H9 (cell line): Measurements from ENCODE around the gene PRELID1. TPM values are rescaled to one million over a fixed set of nuclear protein-coding genes. Genes with fewer than 3 reads are reported as not detected.

ENCODE experiments used
- DNase-seq: peaks from one replicate; pipeline ENCODE4 v3.0.0-alpha.2; 2017
- H2AFZ ChIP-seq: one replicate; pipeline ENCODE4 v1.6.1; 2013; ENCODE audit warnings: mild to moderate bottlenecking, low read length, control low read depth, moderate library complexity
- H2AK5ac ChIP-seq: 2 replicates; pipeline ENCODE4 v1.6.1; 2013; ENCODE audit warnings: low read length, control low read depth, mixed read lengths; ENCODE audit not compliant: insufficient read length
- H2BK120ac ChIP-seq: one replicate; pipeline ENCODE4 v1.6.1; 2013; ENCODE audit warnings: low read depth, mild to moderate bottlenecking, low read length, control low read depth, inconsistent platforms; ENCODE audit not compliant: poor library complexity, severe bottlenecking
- H2BK12ac ChIP-seq: 2 replicates; pipeline ENCODE4 v1.6.1; 2013; ENCODE audit warnings: low read length, control low read depth, mixed read lengths, low read depth; ENCODE audit not compliant: insufficient read length
- H2BK15ac ChIP-seq: 2 replicates; pipeline ENCODE4 v1.6.1; 2013; ENCODE audit warnings: low read depth, low read length, control low read depth
- H2BK20ac ChIP-seq: one replicate; pipeline ENCODE4 v1.6.1; 2013; ENCODE audit warnings: low read depth, mild to moderate bottlenecking, low read length, control low read depth, inconsistent platforms; ENCODE audit not compliant: poor library complexity, severe bottlenecking
- H2BK5ac ChIP-seq: 2 replicates; pipeline ENCODE4 v1.6.1; 2013; ENCODE audit warnings: low read length, control low read depth, mixed read lengths; ENCODE audit not compliant: insufficient read length
- H3K14ac ChIP-seq: 2 replicates; pipeline ENCODE4 v1.6.1; 2013; ENCODE audit warnings: low read length, control low read depth; ENCODE audit not compliant: insufficient read depth
- H3K18ac ChIP-seq: 2 replicates; pipeline ENCODE4 v1.6.1; 2013; ENCODE audit warnings: low read depth, mild to moderate bottlenecking, mixed read lengths, low read length, control low read depth; ENCODE audit not compliant: insufficient read length
- H3K23ac ChIP-seq: 2 replicates; pipeline ENCODE4 v1.6.1; 2013; ENCODE audit warnings: low read length, control low read depth, mixed read lengths, low read depth; ENCODE audit not compliant: insufficient read length
- H3K23me2 ChIP-seq: 2 replicates; pipeline ENCODE4 v1.6.1; 2013; ENCODE audit warnings: low read depth, mild to moderate bottlenecking, mixed read lengths, low read length, control low read depth; ENCODE audit not compliant: insufficient read length, poor library complexity, severe bottlenecking
- H3K27ac ChIP-seq: 2 replicates; pipeline ENCODE4 v1.5.1; 2013; ENCODE audit warnings: low read length, control low read depth, mixed read lengths, low read depth; ENCODE audit not compliant: insufficient read length
- H3K27me3 ChIP-seq: 2 replicates; pipeline ENCODE4 v1.6.1; 2013; ENCODE audit warnings: low read length, control low read depth, inconsistent platforms; ENCODE audit not compliant: insufficient read depth
- H3K4ac ChIP-seq: 2 replicates; pipeline ENCODE4 v1.6.1; 2013; ENCODE audit warnings: low read depth, mild to moderate bottlenecking, control low read depth, inconsistent platforms, low read length, moderate library complexity
- H3K4me1 ChIP-seq: 2 replicates; pipeline ENCODE4 v1.6.1; 2013; ENCODE audit warnings: low read length, control low read depth, inconsistent platforms; ENCODE audit not compliant: insufficient read depth
- H3K4me2 ChIP-seq: 2 replicates; pipeline ENCODE4 v1.6.1; 2013; ENCODE audit warnings: low read length, control low read depth, mixed read lengths; ENCODE audit not compliant: insufficient read length, insufficient read depth
- H3K56ac ChIP-seq: 2 replicates; pipeline ENCODE4 v1.6.1; 2013; ENCODE audit warnings: low read depth, mild to moderate bottlenecking, mixed read lengths, low read length, control low read depth; ENCODE audit not compliant: insufficient read length
- H3K79me1 ChIP-seq: 2 replicates; pipeline ENCODE4 v1.6.1; 2013; ENCODE audit warnings: low read depth, mild to moderate bottlenecking, moderate library complexity, low read length, control low read depth, inconsistent platforms; ENCODE audit not compliant: insufficient read depth, poor library complexity, severe bottlenecking
- H3K79me2 ChIP-seq: 2 replicates; pipeline ENCODE4 v1.6.1; 2013; ENCODE audit warnings: low read length, control low read depth, inconsistent platforms; ENCODE audit not compliant: insufficient read depth
- H3K9ac ChIP-seq: 2 replicates; pipeline ENCODE4 v1.6.1; 2013; ENCODE audit warnings: low read length, control low read depth, mixed read lengths; ENCODE audit not compliant: insufficient read length; ENCODE audit errors: extremely low read depth
- H3K9me3 ChIP-seq: one replicate; pipeline ENCODE4 v1.6.1; 2013; ENCODE audit warnings: low read depth, low read length, inconsistent platforms; ENCODE audit not compliant: control insufficient read depth
- H3T11ph ChIP-seq: one replicate; pipeline ENCODE4 v1.6.1; 2013; ENCODE audit warnings: mild to moderate bottlenecking, low read length, control low read depth, inconsistent platforms
- H4K20me1 ChIP-seq: one replicate; pipeline ENCODE4 v1.6.1; 2013; ENCODE audit not compliant: control insufficient read depth, insufficient read length, insufficient read depth
- H4K5ac ChIP-seq: 2 replicates; pipeline ENCODE4 v1.6.1; 2013; ENCODE audit warnings: low read depth, mild to moderate bottlenecking, mixed read lengths, low read length, control low read depth; ENCODE audit not compliant: insufficient read length
- H4K8ac ChIP-seq: replicated peaks from 2 replicates; pipeline ENCODE4 v1.6.1; 2013; ENCODE audit warnings: low read length, control low read depth, mixed read lengths, low read depth; ENCODE audit not compliant: insufficient read length
- H4K91ac ChIP-seq: 2 replicates; pipeline ENCODE4 v1.6.1; 2013; ENCODE audit warnings: low read depth, mild to moderate bottlenecking, moderate library complexity, mixed read lengths, low read length, control low read depth; ENCODE audit not compliant: insufficient read length
- H3K27ac Mint-ChIP-seq, 3 experiments: 2 replicates in 2 of 3; 3 replicates in 1 of 3; pipeline ENCODE4 v1.8.0; 2020 to 2021; ENCODE audit warnings: mixed read lengths in 3 of 3, mild to moderate bottlenecking in 1 of 3, moderate library complexity in 1 of 3
- H3K27me3 Mint-ChIP-seq: 2 replicates; pipeline ENCODE4 v1.8.0; 2021; ENCODE audit warnings: low read depth, mild to moderate bottlenecking, moderate library complexity, mixed read lengths
- H3K36me3 Mint-ChIP-seq, 3 experiments: 2 replicates in 2 of 3; 3 replicates in 1 of 3; pipeline ENCODE4 v1.8.0; 2020 to 2021; ENCODE audit warnings: low read depth in 3 of 3, mixed read lengths in 3 of 3; ENCODE audit not compliant: insufficient read depth in 1 of 3
- H3K4me1 Mint-ChIP-seq, 2 experiments: 2 replicates each; pipeline ENCODE4 v1.8.0; 2020; ENCODE audit warnings: mixed read lengths in 2 of 2
- H3K4me3 Mint-ChIP-seq, 2 experiments: 2 replicates in 1 of 2; 3 replicates in 1 of 2; pipeline ENCODE4 v1.8.0; 2020 to 2021; ENCODE audit warnings: mild to moderate bottlenecking in 2 of 2, mixed read lengths in 2 of 2, moderate library complexity in 1 of 2
- H3K9me3 Mint-ChIP-seq, 2 experiments: 2 replicates in 1 of 2; 3 replicates in 1 of 2; pipeline ENCODE4 v1.8.0; 2020; ENCODE audit warnings: mild to moderate bottlenecking in 2 of 2, mixed read lengths in 2 of 2, moderate library complexity in 1 of 2
- WGBS: extraction: QIAGEN DNeasy Blood & Tissue Kit; methylation state at CpG from one replicate; pipeline ENCODE4 v1.1.7; 2013; ENCODE audit warnings: missing lambda C conversion rate, low lambda C conversion rate, mixed read lengths; ENCODE audit not compliant: insufficient read length; ENCODE audit errors: extremely low coverage; 5-methylcytosine and 5-hydroxymethylcytosine counted together
- total RNA-seq: library from RNA; stranded (reverse); gene quantifications from 2 replicates; pipeline ENCODE4 v1.2.1, GENCODE V29; 2021
- TF ChIP-seq, protein P1 (sequence below): fragments of 200-600 bp; sonication (generic); conservative IDR thresholded peaks from 3 replicates; pipeline ENCODE4 v1.8.0; 2021; ENCODE audit warnings: antibody characterized with exemption, mild to moderate bottlenecking

Gene PRELID1
- total RNA-seq, 1 experiment from 2014 or later, result 213 TPM

- no peak overlapping the region for H3K56ac ChIP-seq
- no peak for DNase-seq
- H4K8ac ChIP-seq, result no peak overlapping the region
- no peaks in the 10 kb centered on the region; the same call in 1 of the 2 replicates for H3K27me3 Mint-ChIP-seq
- no CpG with 5 or more reads among the region's 43 CpGs for WGBS
- H3K27me3 ChIP-seq, result no peaks in the 10 kb centered on the region
- no peak overlapping the region for H3K4me2 ChIP-seq
- no peak overlapping the region for H4K5ac ChIP-seq
- no peak overlapping the region for H3K27ac ChIP-seq
- no peak overlapping the region for H3K27ac Mint-ChIP-seq
- no peak overlapping the region for H3K18ac ChIP-seq
- no peak overlapping the region for H3K23ac ChIP-seq
- H3K4me1 Mint-ChIP-seq, result peaks cover 20 to 26% of the 10 kb centered on the region in 2 experiments
- no peaks in the 10 kb centered on the region for H3K4me1 ChIP-seq
- no peak overlapping the region for H3K9ac ChIP-seq
- no peaks in the 10 kb centered on the region for H3K9me3 ChIP-seq
- no peaks in the 10 kb centered on the region for H3K9me3 Mint-ChIP-seq
- no peak overlapping the region for H2BK5ac ChIP-seq
- H3K4me3 Mint-ChIP-seq, result no peak overlapping the region
- no peak overlapping the region for H2BK15ac ChIP-seq
- H3K79me2 ChIP-seq, result peaks cover 9% of the 10 kb centered on the region; the same call in 1 of the 2 replicates
- peaks cover 24 to 33% (median 31%) of the 10 kb centered on the region in 3 experiments for H3K36me3 Mint-ChIP-seq
- H2BK20ac ChIP-seq, result no peak overlapping the region
- no peaks in the 10 kb centered on the region for H3K79me1 ChIP-seq
- no peak overlapping the region for H2BK12ac ChIP-seq
- H4K91ac ChIP-seq, result no peak overlapping the region
- H3T11ph ChIP-seq, result no peak overlapping the region
- peaks cover 22% of the 10 kb centered on the region for H3K23me2 ChIP-seq
- H3K4ac ChIP-seq, result no peak overlapping the region
- peaks cover 5% of the 10 kb centered on the region for H4K20me1 ChIP-seq
- no peak overlapping the region for H3K14ac ChIP-seq
- H2AFZ ChIP-seq, result no peak overlapping the region
- H2BK120ac ChIP-seq, result no peak overlapping the region
- no peak overlapping the region for H2AK5ac ChIP-seq
- TF ChIP-seq, protein P1, sequence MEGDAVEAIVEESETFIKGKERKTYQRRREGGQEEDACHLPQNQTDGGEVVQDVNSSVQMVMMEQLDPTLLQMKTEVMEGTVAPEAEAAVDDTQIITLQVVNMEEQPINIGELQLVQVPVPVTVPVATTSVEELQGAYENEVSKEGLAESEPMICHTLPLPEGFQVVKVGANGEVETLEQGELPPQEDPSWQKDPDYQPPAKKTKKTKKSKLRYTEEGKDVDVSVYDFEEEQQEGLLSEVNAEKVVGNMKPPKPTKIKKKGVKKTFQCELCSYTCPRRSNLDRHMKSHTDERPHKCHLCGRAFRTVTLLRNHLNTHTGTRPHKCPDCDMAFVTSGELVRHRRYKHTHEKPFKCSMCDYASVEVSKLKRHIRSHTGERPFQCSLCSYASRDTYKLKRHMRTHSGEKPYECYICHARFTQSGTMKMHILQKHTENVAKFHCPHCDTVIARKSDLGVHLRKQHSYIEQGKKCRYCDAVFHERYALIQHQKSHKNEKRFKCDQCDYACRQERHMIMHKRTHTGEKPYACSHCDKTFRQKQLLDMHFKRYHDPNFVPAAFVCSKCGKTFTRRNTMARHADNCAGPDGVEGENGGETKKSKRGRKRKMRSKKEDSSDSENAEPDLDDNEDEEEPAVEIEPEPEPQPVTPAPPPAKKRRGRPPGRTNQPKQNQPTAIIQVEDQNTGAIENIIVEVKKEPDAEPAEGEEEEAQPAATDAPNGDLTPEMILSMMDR, result no peak
Observed at GRCh38 chr5:177307544-177308363, 4.2 kb downstream of the PRELID1 start.
